Gastroesophageal sphincter (tissue), 3 donors: ENCODE measurements around the gene OR6T1.

ENCODE experiments used
- CTCF ChIP-seq, 4 experiments: fragments of 200-600 bp in 2 of 4; fragments of 450-650 bp in 2 of 4; sonication (generic) in 1 of 4; IDR thresholded peaks; one replicate each; pipeline ENCODE4 v1.5.1; 2017 to 2019; ENCODE audit warnings: antibody characterized with exemption in 4 of 4, mild to moderate bottlenecking in 2 of 4, moderate library complexity in 2 of 4
- POLR2A ChIP-seq, 2 donors: fragments of 450-650 bp; IDR thresholded peaks; one replicate each; pipeline ENCODE4 v1.6.1; 2017; ENCODE audit warnings: antibody characterized with exemption in 2 of 2, mild to moderate bottlenecking in 2 of 2, moderate library complexity in 1 of 2

GRCh38 chr11:123942413-123942812 lies 1.2 kb downstream of the OR6T1 start:
- no peak for TF ChIP-seq POLR2A (IDR thresholded peaks at IDR 0.05)
- no peak for TF ChIP-seq CTCF (IDR thresholded peaks at IDR 0.05)
